ENCODE data around the gene TRABD2B. TPM values are rescaled to one million over a fixed set of nuclear protein-coding genes. Genes with fewer than 3 reads are reported as not detected.

Gene TRABD2B
- total and polyA plus RNA-seq, 2 of the 13 experiments (the other 11 are each of a cell fraction or from before 2014, with no cell fraction given): 0.04 TPM; not detected in 1

DNA sequence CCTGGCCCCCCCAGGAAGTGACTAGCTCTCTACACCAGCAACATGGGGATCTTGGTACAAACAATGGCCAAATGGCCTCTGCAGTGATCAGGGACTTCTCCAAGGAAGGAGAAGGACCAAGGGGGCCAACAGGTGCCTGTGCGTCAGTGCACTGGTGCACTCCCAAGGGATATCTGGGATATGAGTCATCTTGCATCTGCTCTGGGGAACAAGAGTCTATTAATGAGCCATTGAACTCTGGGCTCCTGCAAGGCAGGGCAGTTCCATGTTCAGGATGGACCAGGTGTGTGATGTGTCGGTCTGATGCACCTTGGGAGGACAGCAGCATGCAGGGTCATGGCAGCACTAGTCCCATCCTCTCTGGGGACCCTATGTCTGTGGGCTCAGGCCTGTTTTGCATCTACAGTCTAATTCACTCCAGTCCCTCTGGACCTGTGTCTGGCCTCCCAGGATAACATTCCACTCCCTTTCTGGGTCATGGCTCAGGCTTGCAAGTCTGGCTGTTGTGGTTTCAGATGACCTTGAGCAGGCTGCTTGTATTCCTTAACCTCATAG, 125.3 kb downstream of the TRABD2B start (continued):
- TF ChIP-seq ZNF740 (CRISPR knock-in tag; IDR thresholded peaks at IDR 0.05) (no peak), ZNF709 (CRISPR knock-in tag; IDR thresholded peaks at IDR 0.05) (no peak), ZBTB1 (CRISPR knock-in tag; IDR thresholded peaks at IDR 0.05; ENCODE audit: borderline replicate concordance) (no peak), ATRX (CRISPR knock-in tag; IDR thresholded peaks at IDR 0.05; ENCODE audit: borderline replicate concordance) (no peak), ZSCAN21 (CRISPR knock-in tag; IDR thresholded peaks at IDR 0.05; ENCODE audit: borderline replicate concordance) (no peak), ZNF644 (CRISPR knock-in tag; IDR thresholded peaks at IDR 0.05; ENCODE audit: low read depth) (peak; percentile 74), ZNF75D (CRISPR knock-in tag; IDR thresholded peaks at IDR 0.05; ENCODE audit: borderline replicate concordance) (no peak), ZNF687 (CRISPR knock-in tag; IDR thresholded peaks at IDR 0.05) (peak; percentile 79), CHCHD3 (CRISPR knock-in tag; IDR thresholded peaks at IDR 0.05) (no peak), SMAD9 (CRISPR knock-in tag; IDR thresholded peaks at IDR 0.05) (no peak), GFI1 (CRISPR knock-in tag; IDR thresholded peaks at IDR 0.05; ENCODE audit: borderline replicate concordance) (no peak), TIGD3 (CRISPR knock-in tag; IDR thresholded peaks at IDR 0.05; ENCODE audit: borderline replicate concordance) (no peak), NFE2L2 (IDR thresholded peaks at IDR 0.05; ENCODE audit: low read length) (no peak), MED1 (CRISPR knock-in tag; IDR thresholded peaks at IDR 0.05) (0 out of 2 replicates have a peak, but pooled peaks have one; percentile 20), TSC22D2 (CRISPR knock-in tag; IDR thresholded peaks at IDR 0.05; ENCODE audit: borderline replicate concordance) (no peak), KDM6A (CRISPR knock-in tag; IDR thresholded peaks at IDR 0.05; ENCODE audit: low read depth) (no peak), ZNF614 (CRISPR knock-in tag; IDR thresholded peaks at IDR 0.05; ENCODE audit: borderline replicate concordance) (no peak), TAF15 (IDR thresholded peaks at IDR 0.05; ENCODE audit: low read depth, low read length, poor library complexity, severe bottlenecking) (no peak), ZNF292 (CRISPR knock-in tag; IDR thresholded peaks at IDR 0.05; ENCODE audit: borderline replicate concordance, low read depth) (peak; percentile 68; the same call in 1 of the 2 replicates), BCL6 (CRISPR knock-in tag; IDR thresholded peaks at IDR 0.05) (peak; percentile 10; the same call in 1 of the 2 replicates), KLF13 (CRISPR knock-in tag; IDR thresholded peaks at IDR 0.05) (no peak), MAFK (conservative IDR thresholded peaks at IDR 0.05 in 1 of 2, IDR thresholded peaks at IDR 0.05 in 1 of 2; ENCODE audit: low read length in 2 of 2) (no peak), SCMH1 (CRISPR knock-in tag; IDR thresholded peaks at IDR 0.05; ENCODE audit: borderline replicate concordance) (no peak), CREM (IDR thresholded peaks at IDR 0.05) (0 out of 2 replicates have a peak, but pooled peaks have one; percentile 17), CREM (CRISPR knock-in tag; IDR thresholded peaks at IDR 0.05) (no peak), CBX5 (CRISPR knock-in tag; IDR thresholded peaks at IDR 0.05; ENCODE audit: borderline replicate concordance) (0 out of 2 replicates have a peak, but pooled peaks have one; percentile 26), RXRB (CRISPR knock-in tag; IDR thresholded peaks at IDR 0.05; ENCODE audit: borderline replicate concordance) (peak; percentile 38; the same call in 1 of the 2 replicates)
